Right ventricle myocardium superior (tissue), 1 donor: ENCODE measurements around the gene LRRTM2. TPM values are rescaled to one million over a fixed set of nuclear protein-coding genes. Genes with fewer than 3 reads are reported as not detected.
A peak's percentile ranks its signal among the peaks of the same experiment; 100 is the strongest.

Experiments used
- ATAC-seq: fragments of 200-7000 bp; cut with Tn5 transposase; one replicate; pipeline ENCODE4 v1.9.1; 2020; ENCODE audit warnings: mild to moderate bottlenecking; ENCODE audit not compliant: poor library complexity
- DNase-seq: peaks from one replicate; pipeline ENCODE4 v3.0.0-alpha.2; 2020
- intact Hi-C: fragments of 100-400 bp; cut with DNase I; formaldehyde crosslinking; loops from one replicate; pipeline ENCODE4 v1.11.2; 2022
- total RNA-seq: library from RNA; stranded (reverse); fragmentation: NEBNext Ultra II Directional; extraction: Animal tissue kit (Norgen Biotek cat#: 25700); gene quantifications from one replicate; pipeline ENCODE4 v1.2.1, GENCODE V29; 2021
- donor health status: DM: no; HTN: yes; CAD: no; lungs with severe emphysema.

LRRTM2 gene
- total RNA-seq, 1 donor from 2014 or later: not detected

- DNase-seq (no peak), ATAC-seq (no peak)
- intact Hi-C loops: no loop called here
These were observed 15.5 kb upstream of the LRRTM2 start for GRCh38 chr5:138890644-138891043.

GRCh38 chr5:138889994-138890393, 14.9 kb upstream of the LRRTM2 start:
- DNase-seq: no peak
- intact Hi-C loops: no loop called here
- ATAC-seq: no peak

DNA sequence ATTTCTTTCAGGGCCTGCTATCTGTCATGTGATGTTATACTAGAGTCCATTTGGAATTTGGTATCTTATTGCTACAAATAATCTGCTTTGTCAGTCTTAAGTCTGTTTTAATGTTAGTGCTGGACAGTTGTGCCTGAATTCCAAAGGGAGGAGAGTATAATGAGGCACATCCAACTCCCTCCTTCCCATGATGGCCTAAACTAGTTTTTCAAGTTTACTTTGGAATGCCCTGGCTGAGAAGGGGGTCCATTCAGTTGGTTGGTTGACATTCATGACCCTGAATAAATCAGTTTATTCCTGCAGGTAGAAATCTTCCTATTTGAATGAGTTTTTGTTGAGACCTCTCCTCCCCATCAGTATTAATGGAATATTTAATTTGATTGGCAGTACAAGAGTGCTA, 9.4 kb upstream of the LRRTM2 start:
- ATAC-seq (no peak), DNase-seq (no peak)
- intact Hi-C loops: no loop called here

- ATAC-seq: no peak
- no peak for DNase-seq
- intact Hi-C loops: no loop called here
These were observed 9.0 kb upstream of the LRRTM2 start for GRCh38 chr5:138884094-138884493.

DNA sequence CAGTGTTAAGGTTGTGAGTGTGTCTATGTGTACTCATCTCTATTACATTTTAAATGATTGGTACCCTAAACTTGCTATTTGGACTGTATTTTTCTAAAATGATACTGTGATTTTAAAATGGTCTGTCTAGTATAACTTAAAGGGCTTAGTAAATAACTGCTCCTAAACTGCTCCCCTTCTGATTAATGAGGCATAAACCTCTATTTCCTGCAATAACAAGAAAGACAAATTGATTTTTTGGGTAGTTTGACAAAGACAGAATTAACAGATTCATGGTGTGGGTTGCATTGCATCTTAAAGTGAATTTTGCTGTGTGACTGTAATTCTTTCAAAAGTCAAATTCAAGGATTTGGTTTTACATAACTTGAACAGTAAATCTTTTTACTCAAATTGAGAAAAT, 8.1 kb upstream of the LRRTM2 start:
- no peak for ATAC-seq

DNA sequence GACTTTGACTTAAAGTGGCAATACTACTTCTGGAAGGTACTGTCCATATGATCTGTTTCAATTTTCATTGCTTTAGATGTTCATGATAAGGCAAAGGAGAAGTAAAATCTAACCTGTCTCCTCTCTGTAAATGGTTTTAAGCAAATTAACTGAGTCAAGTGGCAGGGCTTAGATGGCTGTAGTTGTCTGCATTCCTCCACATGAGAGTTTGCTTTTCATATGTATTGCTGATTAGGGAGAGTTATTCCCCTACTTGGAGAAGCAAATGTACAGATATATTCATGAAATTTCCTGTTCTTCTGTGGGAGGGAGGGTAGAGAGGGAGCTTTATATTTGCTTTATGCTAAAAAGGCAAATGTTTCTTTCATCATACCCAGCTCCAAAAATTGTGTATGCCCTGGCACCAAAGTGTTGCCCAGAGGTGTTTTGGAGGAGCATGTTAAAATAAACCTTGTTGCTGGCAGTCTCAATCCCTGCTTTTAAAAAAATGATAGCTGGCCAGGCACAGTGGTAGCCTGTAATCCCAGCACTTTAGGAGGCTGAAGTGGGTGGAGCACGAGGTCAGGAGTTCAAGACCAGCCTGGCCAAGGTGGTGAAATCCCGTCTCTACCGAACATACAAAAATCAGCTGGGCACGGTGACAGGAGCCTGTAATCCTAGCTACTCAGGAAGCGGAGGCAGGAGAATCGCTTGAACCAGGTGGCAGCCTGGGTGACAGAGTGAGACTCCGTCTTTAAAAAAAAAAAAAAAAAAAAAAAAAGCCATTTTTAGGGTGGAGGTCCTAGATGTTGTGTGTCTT, 3.5 kb upstream of the LRRTM2 start:
- ATAC-seq (peak; percentile 37), DNase-seq (no peak)
- intact Hi-C loops: no loop called here

More for the DNA sequence above, 8.1 kb upstream of the LRRTM2 start:
- DNase-seq: no peak
- intact Hi-C loops: no loop called here

DNA sequence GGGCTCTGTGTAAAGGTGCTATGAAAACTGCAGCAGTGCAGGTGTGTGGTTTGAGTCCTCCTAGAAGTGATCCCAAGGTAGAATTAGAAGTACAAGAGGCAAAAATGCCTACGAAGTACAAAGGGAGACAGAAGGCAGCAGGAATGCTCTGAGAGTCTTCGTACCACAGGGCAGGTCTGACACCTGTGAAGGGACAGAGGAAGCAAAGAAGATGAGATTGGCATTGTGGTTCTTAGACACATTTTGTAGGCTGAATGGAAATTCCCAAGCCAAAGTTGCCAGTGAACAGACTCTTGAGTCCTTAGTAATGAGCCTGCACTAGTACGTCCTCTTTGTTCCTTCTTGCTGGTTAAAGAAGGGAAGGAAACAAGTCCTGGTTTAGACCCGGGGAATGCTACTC, 1.7 kb upstream of the LRRTM2 start:
- intact Hi-C loops: no loop called here
- ATAC-seq: no peak
- DNase-seq: no peak

DNA sequence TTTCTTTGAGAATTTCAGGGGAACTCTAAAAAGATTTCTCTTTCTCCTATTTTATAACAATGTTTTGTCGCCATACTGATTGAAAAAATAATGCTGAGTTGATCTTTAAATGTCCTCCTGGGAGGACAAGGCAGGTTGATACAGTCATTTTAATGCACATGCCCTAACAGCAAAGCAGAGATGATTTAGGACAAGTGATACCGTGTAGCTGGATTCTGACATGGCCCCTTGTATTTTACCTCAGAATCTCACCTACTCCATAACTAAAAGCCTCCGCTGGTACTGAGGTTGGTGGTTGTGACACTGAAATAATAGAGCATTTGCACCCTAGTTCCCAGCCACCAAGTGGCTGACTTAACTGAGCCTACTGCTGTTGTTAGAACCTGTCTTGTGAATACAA, 811 bp upstream of the LRRTM2 start:
- intact Hi-C loops: no loop called here
- ATAC-seq (no peak), DNase-seq (no peak)

GRCh38 chr5:138875552-138875875, 379 bp upstream of the LRRTM2 start:
- ATAC-seq (no peak), DNase-seq (no peak)
- intact Hi-C loops: no loop called here

GRCh38 chr5:138874241-138874640, 894 bp downstream of the LRRTM2 start:
- ATAC-seq: no peak
- DNase-seq: no peak
- intact Hi-C loops: no loop called here

DNA sequence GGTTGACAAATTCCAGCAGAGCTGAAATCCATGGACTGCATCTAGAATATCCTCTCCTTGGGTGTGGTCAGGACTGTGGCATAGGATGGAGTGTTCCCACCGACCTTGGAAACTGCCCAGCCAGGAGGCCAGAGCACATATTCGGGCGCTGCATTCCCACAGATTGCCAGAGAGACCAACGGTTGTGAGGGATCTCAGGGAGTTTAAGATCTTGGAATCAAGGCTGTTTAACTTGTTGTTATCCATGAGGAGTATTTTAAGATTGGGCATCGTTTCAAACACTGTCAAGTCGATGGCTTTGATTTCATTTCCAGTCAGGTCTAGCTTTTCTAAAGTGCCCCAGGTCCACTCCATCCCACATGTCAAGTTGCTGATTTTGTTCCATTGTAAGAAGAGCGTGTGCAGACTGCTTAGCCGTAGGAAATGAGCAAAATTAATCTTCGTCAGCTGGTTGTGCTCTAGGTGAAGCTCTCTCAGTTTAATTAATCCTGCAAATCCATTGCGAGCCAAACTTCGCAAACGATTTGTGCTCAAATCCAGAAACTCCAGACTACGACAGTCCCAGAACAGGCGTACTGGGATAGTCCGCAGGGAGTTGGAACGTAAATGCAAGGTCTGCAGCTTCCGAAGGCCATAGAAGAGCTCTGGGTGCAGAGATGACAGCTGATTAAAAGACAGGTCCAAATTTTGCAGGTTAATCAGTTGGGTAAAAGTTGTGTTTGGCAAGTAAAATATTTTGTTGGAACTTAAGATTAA, 1.5 kb downstream of the LRRTM2 start:
- intact Hi-C loops: no loop called here
- ATAC-seq (peak; percentile 42), DNase-seq (no peak)

DNA sequence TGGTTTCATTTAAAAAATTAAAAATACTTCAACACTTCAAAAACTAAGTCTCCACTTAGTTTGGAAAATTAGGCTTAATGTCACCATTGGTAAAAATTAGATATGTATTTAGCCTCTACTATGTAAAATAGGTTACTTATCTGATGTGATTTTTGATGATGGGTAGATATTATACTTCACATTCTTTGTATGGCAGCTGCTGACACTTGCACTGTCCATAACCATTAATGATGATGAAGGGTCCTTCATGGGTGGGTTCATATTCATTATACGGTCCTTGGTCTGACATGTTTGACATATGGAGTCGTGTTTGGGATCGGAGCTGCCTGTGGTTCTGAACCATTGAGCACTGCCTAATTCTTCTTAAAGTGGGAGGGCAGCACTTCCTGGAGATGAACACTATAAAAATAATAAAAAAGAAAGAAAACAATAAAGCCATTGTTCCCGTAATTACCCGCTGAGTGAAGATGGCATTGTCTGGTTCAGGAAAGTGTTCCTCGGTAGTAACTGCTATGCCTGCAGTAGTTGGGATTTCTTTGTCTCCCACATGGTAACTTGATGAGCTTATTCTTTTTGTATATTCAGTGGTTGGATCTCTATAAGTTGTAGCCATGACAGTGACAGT, 2.2 kb downstream of the LRRTM2 start:
- ATAC-seq (no peak), DNase-seq (no peak)
- intact Hi-C loops: no loop called here

GRCh38 chr5:138870611-138871010, 4.5 kb downstream of the LRRTM2 start:
- DNase-seq (no peak), ATAC-seq (no peak)
- intact Hi-C loops: no loop called here

GRCh38 chr5:138869763-138870500, 5.2 kb downstream of the LRRTM2 start:
- DNase-seq (no peak), ATAC-seq (no peak)
- intact Hi-C loops: no loop called here

DNA sequence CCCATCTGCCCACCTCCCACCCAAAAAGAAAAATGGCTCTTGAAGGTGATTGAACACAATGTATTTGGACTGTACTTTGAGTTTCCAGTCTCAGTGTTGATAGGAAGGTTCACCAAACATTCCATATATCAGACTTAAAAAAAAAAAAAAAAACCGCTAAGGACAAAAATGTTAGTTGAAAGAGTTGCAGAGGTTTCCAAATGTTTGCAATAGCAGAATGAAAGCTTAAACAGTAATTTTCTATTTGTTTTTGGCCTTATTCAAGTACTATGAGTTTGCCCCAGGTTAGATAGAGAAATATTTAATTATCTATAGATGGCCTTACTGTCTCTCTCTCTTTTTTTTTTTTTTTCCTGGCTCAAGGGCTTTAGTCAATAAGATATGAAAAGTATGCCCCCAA, 6.1 kb downstream of the LRRTM2 start:
- DNase-seq: no peak
- ATAC-seq: no peak
- intact Hi-C loops: no loop called here

GRCh38 chr5:138867011-138867410, 8.1 kb downstream of the LRRTM2 start:
- no peak for DNase-seq
- ATAC-seq: no peak
- intact Hi-C loops: no loop called here

DNA sequence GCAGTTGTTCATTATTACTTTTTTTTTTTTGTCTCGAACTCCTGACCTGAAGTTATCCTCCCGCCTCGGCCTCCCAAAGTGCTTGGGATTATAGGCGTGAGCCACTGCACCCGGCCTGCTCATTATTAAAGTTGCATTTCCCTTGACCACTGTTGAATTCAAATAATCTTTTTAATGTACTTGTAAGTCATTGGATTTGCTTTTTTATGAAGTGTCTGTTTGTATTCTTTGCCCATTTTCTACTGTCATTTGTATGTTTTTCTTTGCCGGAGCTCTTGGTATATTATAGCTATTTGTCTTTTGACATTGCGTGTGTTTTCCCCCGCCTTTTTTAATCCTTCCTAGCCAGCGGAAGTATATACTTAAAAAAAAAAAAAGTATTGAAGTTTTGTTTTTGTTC, 22.0 kb downstream of the LRRTM2 start:
- DNase-seq: no peak
- ATAC-seq: no peak
- intact Hi-C loops: no loop called here

DNA sequence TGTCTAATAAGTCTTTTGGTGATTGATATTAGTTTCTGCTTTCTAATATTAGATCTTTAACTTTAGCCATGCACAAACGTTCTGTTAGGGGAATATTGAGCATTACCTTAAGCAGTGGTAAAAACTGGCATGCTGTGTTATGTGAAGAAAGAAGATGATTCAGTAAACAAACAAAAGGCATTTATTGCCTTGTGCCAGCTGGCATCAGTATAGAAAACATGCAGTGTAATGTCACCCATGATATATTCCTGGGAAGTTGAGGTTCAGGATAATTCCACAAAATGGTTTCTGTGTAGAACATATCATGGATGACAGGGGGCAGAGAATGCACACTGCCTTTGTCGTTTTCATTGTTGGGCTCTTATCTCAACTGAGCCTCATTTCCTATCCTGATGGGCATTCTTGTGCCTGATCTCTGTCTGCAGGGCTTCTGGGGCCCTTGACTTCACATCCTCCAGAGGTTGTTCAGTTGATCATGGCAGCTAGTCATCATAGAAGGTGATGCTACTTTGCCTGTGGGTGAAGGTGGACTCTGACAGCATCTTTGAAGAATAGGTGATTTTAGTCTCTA, 24.2 kb downstream of the LRRTM2 start:
- ATAC-seq: no peak
- intact Hi-C loops: no loop called here

GRCh38 chr5:138849882-138850281, 25.3 kb downstream of the LRRTM2 start:
- DNase-seq: no peak
- ATAC-seq: no peak
- intact Hi-C loops: no loop called here

More for the DNA sequence above, 24.2 kb downstream of the LRRTM2 start:
- DNase-seq: no peak
